Ishikawa (cell line): Measurements from ENCODE around the gene ZCCHC2.

ENCODE experiments used
- CREB1 ChIP-seq: IDR thresholded peaks from 2 replicates; pipeline ENCODE4 v1.6.1; 2012; ENCODE audit warnings: low read depth
- EGR1 ChIP-seq: IDR thresholded peaks from 2 replicates; pipeline ENCODE4 v1.6.1; 2012
- EP300 ChIP-seq: IDR thresholded peaks from 2 replicates; pipeline ENCODE4 v1.6.1; 2012; ENCODE audit warnings: borderline replicate concordance
- NFIC ChIP-seq: IDR thresholded peaks from 2 replicates; pipeline ENCODE4 v1.6.1; 2012
- RAD21 ChIP-seq: IDR thresholded peaks from 2 replicates; pipeline ENCODE4 v1.6.1; 2012; ENCODE audit warnings: low read depth
- TAF1 ChIP-seq: IDR thresholded peaks from 2 replicates; pipeline ENCODE4 v1.6.1; 2012; ENCODE audit warnings: low read depth, mild to moderate bottlenecking
- TCF12 ChIP-seq: IDR thresholded peaks from 2 replicates; pipeline ENCODE4 v1.6.1; 2012; ENCODE audit warnings: low read depth
- TEAD4 ChIP-seq: IDR thresholded peaks from 2 replicates; pipeline ENCODE4 v1.6.1; 2012
- USF1 ChIP-seq: IDR thresholded peaks from 2 replicates; pipeline ENCODE4 v1.6.1; 2012
- TF ChIP-seq, protein P1 (sequence below): IDR thresholded peaks from 2 replicates; pipeline ENCODE4 v1.6.1; 2012; ENCODE audit warnings: low read depth, mild to moderate bottlenecking
- TF ChIP-seq, protein P2 (sequence below): IDR thresholded peaks from 2 replicates; pipeline ENCODE4 v1.6.1; 2012

DNA sequence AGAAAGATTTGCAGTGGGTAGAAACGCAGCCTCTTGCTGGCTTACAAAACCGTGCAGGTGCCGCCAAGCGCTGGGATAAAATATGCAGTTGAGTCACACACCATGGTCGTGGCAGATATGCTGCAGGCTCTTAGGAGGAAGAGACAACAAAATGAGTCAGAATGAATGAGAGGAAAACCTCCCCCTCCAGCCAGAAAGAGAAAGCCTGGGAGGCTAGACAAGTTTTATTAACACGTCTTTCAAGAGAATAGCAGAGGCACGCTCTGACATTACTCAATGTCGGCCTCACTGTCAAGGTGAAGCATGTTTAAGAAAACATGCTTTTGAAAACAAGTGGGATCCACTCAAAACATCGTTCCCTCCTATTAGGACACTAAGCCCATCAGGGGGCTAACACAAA, 37.1 kb upstream of the ZCCHC2 start:
- TF ChIP-seq RAD21 (no peak), NFIC (no peak), EGR1 (no peak), TEAD4 (0 out of 2 replicates have a peak, but pooled peaks have one; percentile 9), USF1 (no peak), CREB1 (no peak), EP300 (no peak), TAF1 (no peak), TCF12 (no peak)
- TF ChIP-seq, protein P1, sequence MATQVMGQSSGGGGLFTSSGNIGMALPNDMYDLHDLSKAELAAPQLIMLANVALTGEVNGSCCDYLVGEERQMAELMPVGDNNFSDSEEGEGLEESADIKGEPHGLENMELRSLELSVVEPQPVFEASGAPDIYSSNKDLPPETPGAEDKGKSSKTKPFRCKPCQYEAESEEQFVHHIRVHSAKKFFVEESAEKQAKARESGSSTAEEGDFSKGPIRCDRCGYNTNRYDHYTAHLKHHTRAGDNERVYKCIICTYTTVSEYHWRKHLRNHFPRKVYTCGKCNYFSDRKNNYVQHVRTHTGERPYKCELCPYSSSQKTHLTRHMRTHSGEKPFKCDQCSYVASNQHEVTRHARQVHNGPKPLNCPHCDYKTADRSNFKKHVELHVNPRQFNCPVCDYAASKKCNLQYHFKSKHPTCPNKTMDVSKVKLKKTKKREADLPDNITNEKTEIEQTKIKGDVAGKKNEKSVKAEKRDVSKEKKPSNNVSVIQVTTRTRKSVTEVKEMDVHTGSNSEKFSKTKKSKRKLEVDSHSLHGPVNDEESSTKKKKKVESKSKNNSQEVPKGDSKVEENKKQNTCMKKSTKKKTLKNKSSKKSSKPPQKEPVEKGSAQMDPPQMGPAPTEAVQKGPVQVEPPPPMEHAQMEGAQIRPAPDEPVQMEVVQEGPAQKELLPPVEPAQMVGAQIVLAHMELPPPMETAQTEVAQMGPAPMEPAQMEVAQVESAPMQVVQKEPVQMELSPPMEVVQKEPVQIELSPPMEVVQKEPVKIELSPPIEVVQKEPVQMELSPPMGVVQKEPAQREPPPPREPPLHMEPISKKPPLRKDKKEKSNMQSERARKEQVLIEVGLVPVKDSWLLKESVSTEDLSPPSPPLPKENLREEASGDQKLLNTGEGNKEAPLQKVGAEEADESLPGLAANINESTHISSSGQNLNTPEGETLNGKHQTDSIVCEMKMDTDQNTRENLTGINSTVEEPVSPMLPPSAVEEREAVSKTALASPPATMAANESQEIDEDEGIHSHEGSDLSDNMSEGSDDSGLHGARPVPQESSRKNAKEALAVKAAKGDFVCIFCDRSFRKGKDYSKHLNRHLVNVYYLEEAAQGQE = no peak
- TF ChIP-seq, protein P2, sequence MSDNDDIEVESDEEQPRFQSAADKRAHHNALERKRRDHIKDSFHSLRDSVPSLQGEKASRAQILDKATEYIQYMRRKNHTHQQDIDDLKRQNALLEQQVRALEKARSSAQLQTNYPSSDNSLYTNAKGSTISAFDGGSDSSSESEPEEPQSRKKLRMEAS = no peak
